Body of pancreas (tissue), 4 donors: ENCODE results near the gene MYO16. TPM values are rescaled to one million over a fixed set of nuclear protein-coding genes. Genes with fewer than 3 reads are reported as not detected.

Experiments
- ATAC-seq: fragments of 150-250 bp; one replicate; pipeline ENCODE4 v1.9.1; 2016
- DNase-seq, 4 donors: peaks; one replicate each; pipeline ENCODE4 v3.0.0-alpha.2; 2019
- H3K27ac ChIP-seq, 4 donors: fragments of 200-600 bp; sonication (generic); 1 replicate in 3 of 4; 2 replicates in 1 of 4; pipeline versions ENCODE4 v1.5.1 to v1.6.1; 2016 to 2019; ENCODE audit warnings: mild to moderate bottlenecking in 1 of 4, mixed read lengths in 1 of 4, moderate library complexity in 1 of 4
- H3K27me3 ChIP-seq, 2 donors: fragments of 200-600 bp; sonication (generic); one replicate each; pipeline ENCODE4 v1.6.0; 2016; ENCODE audit warnings: mild to moderate bottlenecking in 1 of 2
- H3K36me3 ChIP-seq, 2 donors: fragments of 200-600 bp; sonication (generic); replicated peaks in 1 of 2; 2 replicates each; pipeline ENCODE4 v1.5.1; 2016; ENCODE audit warnings: low read depth in 2 of 2; ENCODE audit not compliant: insufficient read depth in 1 of 2
- H3K4me1 ChIP-seq: fragments of 200-600 bp; sonication (generic); one replicate; pipeline ENCODE4 v1.6.0; 2016
- H3K4me3 ChIP-seq, 2 donors: fragments of 200-600 bp; sonication (generic); 1 replicate in 1 of 2; 2 replicates in 1 of 2; pipeline ENCODE4 v1.5.1; 2016 to 2019
- H3K9me3 ChIP-seq, 3 donors: fragments of 200-600 bp; sonication (generic); 1 replicate in 2 of 3; 2 replicates in 1 of 3; pipeline ENCODE4 v1.5.1; 2016
- CTCF ChIP-seq, 7 experiments: fragments of 450-650 bp in 4 of 7; fragments of 200-600 bp in 3 of 7; sonication (generic) in 3 of 7; IDR thresholded peaks; one replicate each; pipeline ENCODE4 v1.5.1; 2016 to 2019; ENCODE audit warnings: antibody characterized with exemption in 7 of 7
- POLR2A ChIP-seq, 3 donors: fragments of 450-650 bp; IDR thresholded peaks; one replicate each; pipeline ENCODE4 v1.6.1; 2016; ENCODE audit warnings: antibody characterized with exemption in 3 of 3, mild to moderate bottlenecking in 2 of 3
- WGBS, 2 donors: methylation state at CpG; one replicate each; pipeline ENCODE4 v1.1.5; 2017; 5-methylcytosine and 5-hydroxymethylcytosine counted together
- intact Hi-C: fragments of 100-400 bp; cut with DNase I; formaldehyde crosslinking; loops from one replicate; pipeline ENCODE4 v1.15.1; 2023
- total RNA-seq, 2 donors: library from RNA; depleted of rRNA; stranded (reverse); fragments of >200 nt; gene quantifications; one replicate each; pipeline ENCODE4 v1.1.0, GENCODE V29; 2016

The MYO16 gene
- total RNA-seq, 2 donors from 2014 or later: under 0.01 to 0.78 TPM

- WGBS, 2 donors: 72 to 82% methylated on average over 3 of the region's 3 CpGs
- intact Hi-C loops: loop anchor here (5.0 kb wide), 1 partner anchor 956 kb away; no protein-coding TSS in a partner anchor
- no peaks in the 10 kb centered on the region for H3K27me3 ChIP-seq
- ATAC-seq (no peak), DNase-seq (no peak)
- no peaks in the 10 kb centered on the region for H3K36me3 ChIP-seq
- H3K4me1 ChIP-seq: no peaks in the 10 kb centered on the region
- no peak overlapping the region for H3K27ac ChIP-seq
- TF ChIP-seq CTCF (IDR thresholded peaks at IDR 0.05): no peak
- TF ChIP-seq POLR2A (IDR thresholded peaks at IDR 0.05): no peak
- no peaks in the 10 kb centered on the region for H3K9me3 ChIP-seq
- H3K4me3 ChIP-seq: no peak overlapping the region
Observed at GRCh38 chr13:109151255-109151654, 521.8 kb downstream of the MYO16 start.

- DNase-seq (no peak), ATAC-seq (no peak)
- H3K9me3 ChIP-seq: no peaks in the 10 kb centered on the region
- intact Hi-C loops: loop anchor here (5.0 kb wide), 1 partner anchor 956 kb away; no protein-coding TSS in a partner anchor
- 52 to 64% methylated on average over 5 of the region's 5 CpGs for WGBS, 2 donors
- H3K27me3 ChIP-seq: no peaks in the 10 kb centered on the region
- H3K4me1 ChIP-seq: no peaks in the 10 kb centered on the region
- TF ChIP-seq CTCF (IDR thresholded peaks at IDR 0.05) (no peak), POLR2A (IDR thresholded peaks at IDR 0.05) (no peak)
- no peaks in the 10 kb centered on the region for H3K36me3 ChIP-seq
- no peak overlapping the region for H3K27ac ChIP-seq
- no peak overlapping the region for H3K4me3 ChIP-seq
Observed at GRCh38 chr13:109151696-109152095, 522.3 kb downstream of the MYO16 start.

GRCh38 chr13:109152311-109152820 is 523.0 kb downstream of the MYO16 start:
- Histone ChIP-seq H3K9me3 (no peaks in the 10 kb centered on the region), H3K4me1 (no peaks in the 10 kb centered on the region), H3K27ac (no peak overlapping the region), H3K27me3 (no peaks in the 10 kb centered on the region), H3K36me3 (no peaks in the 10 kb centered on the region), H3K4me3 (no peak overlapping the region)
- no peak for ATAC-seq
- 65 to 71% methylated on average over 9 of the region's 9 CpGs for WGBS, 2 donors
- no peak for DNase-seq
- no peak for TF ChIP-seq POLR2A (IDR thresholded peaks at IDR 0.05)
- no peak for TF ChIP-seq CTCF (IDR thresholded peaks at IDR 0.05)
- intact Hi-C loops: loop anchor here (5.0 kb wide), 1 partner anchor 955 kb away; no protein-coding TSS in a partner anchor

- no peaks in the 10 kb centered on the region for H3K36me3 ChIP-seq
- intact Hi-C loops: loop anchor here (5.0 kb wide), 1 partner anchor 954 kb away; no protein-coding TSS in a partner anchor
- TF ChIP-seq POLR2A (IDR thresholded peaks at IDR 0.05) (no peak), CTCF (IDR thresholded peaks at IDR 0.05) (no peak)
- no peaks in the 10 kb centered on the region for H3K4me1 ChIP-seq
- H3K27ac ChIP-seq: no peak overlapping the region
- DNase-seq: no peak
- WGBS, 2 donors: 78 to 80% methylated on average over 10 of the region's 10 CpGs
- H3K9me3 ChIP-seq: no peaks in the 10 kb centered on the region
- no peak for ATAC-seq
- no peak overlapping the region for H3K4me3 ChIP-seq
- no peaks in the 10 kb centered on the region for H3K27me3 ChIP-seq
Observed at GRCh38 chr13:109152941-109153340, 523.5 kb downstream of the MYO16 start.

- TF ChIP-seq CTCF (IDR thresholded peaks at IDR 0.05) (no peak), POLR2A (IDR thresholded peaks at IDR 0.05) (no peak)
- WGBS, 2 donors: 19 to 36% methylated on average over 8 of the region's 8 CpGs
- no peaks in the 10 kb centered on the region for H3K9me3 ChIP-seq
- no peak for DNase-seq
- H3K4me3 ChIP-seq: no peak overlapping the region
- ATAC-seq: no peak
- no peaks in the 10 kb centered on the region for H3K4me1 ChIP-seq
- H3K27me3 ChIP-seq: no peaks in the 10 kb centered on the region
- no peak overlapping the region for H3K27ac ChIP-seq
- intact Hi-C loops: loop anchor here (5.0 kb wide), 1 partner anchor 953 kb away; no protein-coding TSS in a partner anchor
- no peaks in the 10 kb centered on the region for H3K36me3 ChIP-seq
Observed at GRCh38 chr13:109154146-109154545, 524.7 kb downstream of the MYO16 start.
